Kidney capillary endothelial cell (primary cell): ENCODE measurements around the gene RTP2.

ENCODE experiments used
- DNase-seq: peaks from one replicate; pipeline ENCODE4 v3.0.0-alpha.2; 2018; ENCODE audit warnings: low spot score

RTP2 gene

GRCh38 chr3:187738331-187739093 is 36.2 kb upstream of the RTP2 start:
- DNase-seq, result peak; percentile 88

GRCh38 chr3:187738071-187738330 is 35.6 kb upstream of the RTP2 start:
- no peak for DNase-seq

- DNase-seq, result peak; percentile 57
Measured at GRCh38 chr3:187737368-187738070, 35.2 kb upstream of the RTP2 start.

GRCh38 chr3:187737006-187737367 is 34.6 kb upstream of the RTP2 start:
- no peak for DNase-seq

- peak; percentile 52 for DNase-seq
Measured at GRCh38 chr3:187736418-187736871, 34.1 kb upstream of the RTP2 start.

- no peak for DNase-seq
Measured at GRCh38 chr3:187735837-187736236, 33.5 kb upstream of the RTP2 start.

- DNase-seq, result no peak
Measured at GRCh38 chr3:187735383-187735782, 33.0 kb upstream of the RTP2 start.

GRCh38 chr3:187734841-187735240 is 32.5 kb upstream of the RTP2 start:
- DNase-seq, result no peak

- DNase-seq, result no peak
Measured at GRCh38 chr3:187733371-187733770, 31.0 kb upstream of the RTP2 start.

- DNase-seq, result no peak
Measured at GRCh38 chr3:187729598-187729997, 27.2 kb upstream of the RTP2 start.

GRCh38 chr3:187728940-187729583 is 26.7 kb upstream of the RTP2 start:
- no peak for DNase-seq

- DNase-seq, result no peak
Measured at GRCh38 chr3:187728248-187728647, 25.9 kb upstream of the RTP2 start.

- DNase-seq, result no peak
Measured at GRCh38 chr3:187726564-187726963, 24.2 kb upstream of the RTP2 start.

- DNase-seq, result no peak
Measured at GRCh38 chr3:187725653-187726370, 23.5 kb upstream of the RTP2 start.

GRCh38 chr3:187725224-187725623 is 22.9 kb upstream of the RTP2 start:
- DNase-seq, result no peak

- no peak for DNase-seq
Measured at GRCh38 chr3:187722206-187722612, 19.9 kb upstream of the RTP2 start.

GRCh38 chr3:187721055-187721454 is 18.7 kb upstream of the RTP2 start:
- DNase-seq, result no peak

- DNase-seq, result no peak
Measured at GRCh38 chr3:187720337-187720670, 17.9 kb upstream of the RTP2 start.

GRCh38 chr3:187719628-187720336 is 17.4 kb upstream of the RTP2 start:
- no peak for DNase-seq

GRCh38 chr3:187718802-187719201 is 16.4 kb upstream of the RTP2 start:
- no peak for DNase-seq

GRCh38 chr3:187717572-187717971 is 15.2 kb upstream of the RTP2 start:
- no peak for DNase-seq

- peak; percentile 75 for DNase-seq
Measured at GRCh38 chr3:187714404-187714979, 12.1 kb upstream of the RTP2 start.
